Measurements from ENCODE around the gene AFM.

Gene AFM

DNA sequence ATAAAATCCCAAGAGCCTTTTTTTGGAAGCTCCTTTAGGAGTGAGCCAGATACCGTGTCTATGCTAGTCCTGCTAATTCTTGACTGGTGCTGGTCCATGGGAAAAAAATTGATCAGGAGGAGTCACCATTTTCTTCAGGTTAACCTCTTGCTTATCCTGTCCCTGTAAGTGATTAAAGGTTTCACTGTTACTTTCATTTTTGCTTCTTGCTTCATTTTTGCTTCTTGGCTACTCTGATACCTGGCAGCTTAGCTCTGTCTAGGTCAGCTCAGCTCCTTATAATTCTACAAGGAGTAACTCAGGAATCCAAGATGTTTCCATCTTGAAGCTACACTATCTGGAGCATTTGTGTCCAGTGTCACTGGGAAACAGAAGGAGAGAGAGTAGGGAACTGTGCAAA is 45.7 kb downstream of the AFM start:
- Histone ChIP-seq H3K36me3 (no peaks in the 10 kb centered on the region), H3K27ac (no peak overlapping the region), H3K27me3 (no peaks in the 10 kb centered on the region), H3K4me3 (ENCODE audit: low read depth in 1 of 2, low read length in 1 of 2) (no peak overlapping the region), H3K4me1 (ENCODE audit: control insufficient read depth in 1 of 2, insufficient read depth in 1 of 2, low read depth in 1 of 2, low read length in 1 of 2) (no peaks in the 10 kb centered on the region), H3K9me3 (no peaks in the 10 kb centered on the region)
- TF ChIP-seq, protein P1, sequence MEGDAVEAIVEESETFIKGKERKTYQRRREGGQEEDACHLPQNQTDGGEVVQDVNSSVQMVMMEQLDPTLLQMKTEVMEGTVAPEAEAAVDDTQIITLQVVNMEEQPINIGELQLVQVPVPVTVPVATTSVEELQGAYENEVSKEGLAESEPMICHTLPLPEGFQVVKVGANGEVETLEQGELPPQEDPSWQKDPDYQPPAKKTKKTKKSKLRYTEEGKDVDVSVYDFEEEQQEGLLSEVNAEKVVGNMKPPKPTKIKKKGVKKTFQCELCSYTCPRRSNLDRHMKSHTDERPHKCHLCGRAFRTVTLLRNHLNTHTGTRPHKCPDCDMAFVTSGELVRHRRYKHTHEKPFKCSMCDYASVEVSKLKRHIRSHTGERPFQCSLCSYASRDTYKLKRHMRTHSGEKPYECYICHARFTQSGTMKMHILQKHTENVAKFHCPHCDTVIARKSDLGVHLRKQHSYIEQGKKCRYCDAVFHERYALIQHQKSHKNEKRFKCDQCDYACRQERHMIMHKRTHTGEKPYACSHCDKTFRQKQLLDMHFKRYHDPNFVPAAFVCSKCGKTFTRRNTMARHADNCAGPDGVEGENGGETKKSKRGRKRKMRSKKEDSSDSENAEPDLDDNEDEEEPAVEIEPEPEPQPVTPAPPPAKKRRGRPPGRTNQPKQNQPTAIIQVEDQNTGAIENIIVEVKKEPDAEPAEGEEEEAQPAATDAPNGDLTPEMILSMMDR (IDR thresholded peaks at IDR 0.05), result no peak

DNA sequence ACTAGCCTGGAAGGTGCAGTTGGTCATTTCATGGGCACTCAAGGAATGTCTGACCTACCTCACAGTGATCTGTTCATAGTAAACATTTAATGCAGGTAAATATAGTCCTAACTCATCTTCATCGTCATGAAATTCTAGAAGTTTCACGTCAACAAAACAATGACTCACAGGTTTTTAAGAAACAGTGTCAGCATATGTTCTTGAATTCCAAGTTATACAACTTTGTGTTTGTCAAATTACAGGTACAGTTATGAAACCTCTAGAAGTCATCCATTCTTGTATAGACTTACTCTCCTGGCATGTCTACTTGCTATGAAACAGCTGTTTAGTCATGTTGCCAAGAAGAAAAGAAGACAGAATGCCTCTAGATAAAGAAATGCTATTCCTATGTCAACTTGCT is 46.6 kb downstream of the AFM start:
- Histone ChIP-seq H3K4me3 (ENCODE audit: low read depth in 1 of 2, low read length in 1 of 2) (no peak overlapping the region), H3K9me3 (no peaks in the 10 kb centered on the region), H3K4me1 (ENCODE audit: control insufficient read depth in 1 of 2, insufficient read depth in 1 of 2, low read depth in 1 of 2, low read length in 1 of 2) (no peaks in the 10 kb centered on the region), H3K36me3 (no peaks in the 10 kb centered on the region), H3K27me3 (no peaks in the 10 kb centered on the region), H3K27ac (no peak overlapping the region)
- TF ChIP-seq, protein P1 (IDR thresholded peaks at IDR 0.05), result no peak

DNA sequence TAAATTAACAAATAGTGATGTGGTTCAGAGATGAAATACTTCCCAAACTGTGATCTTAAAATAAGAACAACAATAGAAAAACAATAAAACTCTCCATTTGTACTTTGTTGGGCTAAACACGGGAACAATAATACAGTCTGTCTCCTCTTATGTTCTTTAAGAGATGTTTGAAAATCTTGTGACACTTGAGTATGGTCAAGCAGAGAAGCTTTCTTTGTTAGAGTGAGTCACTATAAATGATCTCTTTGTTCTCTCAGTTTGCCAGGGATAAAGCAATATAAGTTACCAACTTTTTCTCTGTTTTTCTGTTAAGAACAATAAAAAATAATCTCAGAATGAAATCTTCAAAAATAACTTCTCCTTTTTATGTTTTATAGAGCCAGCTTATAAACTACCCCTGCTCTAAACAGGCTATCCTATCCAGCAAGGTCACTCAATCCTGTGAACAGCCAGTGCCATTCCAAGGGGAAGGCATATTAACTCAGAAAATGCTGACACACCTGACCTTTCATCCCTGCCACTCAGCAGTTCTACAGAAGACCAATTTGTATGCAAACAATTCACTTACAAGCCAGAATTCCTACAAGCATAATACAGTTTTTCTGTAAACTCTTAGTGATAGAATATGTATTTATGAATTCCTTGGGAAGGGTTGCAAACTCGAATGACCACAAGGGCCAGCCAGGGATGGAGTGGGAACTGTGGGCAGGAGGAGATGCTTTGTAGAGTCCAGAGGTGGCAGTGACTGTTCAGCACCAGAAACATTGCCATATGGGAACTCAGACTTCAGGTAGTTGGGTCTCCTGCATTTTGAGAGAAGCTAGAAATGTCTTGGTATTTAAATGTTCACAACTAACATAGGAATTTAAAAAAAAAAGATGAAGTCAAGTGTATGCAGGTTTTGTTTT is 52.2 kb downstream of the AFM start:
- Histone ChIP-seq H3K4me3 (ENCODE audit: low read depth in 1 of 2, low read length in 1 of 2) (no peak overlapping the region), H3K9me3 (no peaks in the 10 kb centered on the region), H3K36me3 (no peaks in the 10 kb centered on the region), H3K27ac (no peak overlapping the region), H3K27me3 (no peaks in the 10 kb centered on the region), H3K4me1 (ENCODE audit: control insufficient read depth in 1 of 2, insufficient read depth in 1 of 2, low read depth in 1 of 2, low read length in 1 of 2) (no peaks in the 10 kb centered on the region)
- TF ChIP-seq, protein P1 (IDR thresholded peaks at IDR 0.05), result no peak

DNA sequence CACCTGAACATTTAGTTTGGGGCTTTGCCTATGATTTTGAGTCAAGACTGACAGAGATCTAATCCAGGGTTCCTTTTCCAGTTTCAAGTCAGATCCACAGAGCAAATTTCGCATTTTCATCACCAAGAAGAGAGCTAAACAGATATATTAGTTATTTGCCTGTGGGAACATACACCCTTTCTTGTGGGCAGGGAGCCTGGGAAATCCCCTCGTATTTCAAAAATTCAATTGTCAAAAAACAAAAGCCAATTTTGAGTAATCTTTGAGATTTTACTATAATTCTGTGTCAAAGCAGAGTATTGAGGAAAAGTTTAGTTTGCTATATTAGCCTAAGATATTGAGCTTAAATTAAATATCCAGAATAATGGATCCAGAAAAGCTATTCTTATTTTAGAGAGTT is 56.6 kb downstream of the AFM start:
- Histone ChIP-seq H3K4me3 (ENCODE audit: low read depth in 1 of 2, low read length in 1 of 2) (no peak overlapping the region), H3K27me3 (no peaks in the 10 kb centered on the region), H3K4me1 (ENCODE audit: control insufficient read depth in 1 of 2, insufficient read depth in 1 of 2, low read depth in 1 of 2, low read length in 1 of 2) (no peaks in the 10 kb centered on the region), H3K9me3 (no peaks in the 10 kb centered on the region), H3K27ac (no peak overlapping the region), H3K36me3 (no peaks in the 10 kb centered on the region)
- TF ChIP-seq, protein P1 (IDR thresholded peaks at IDR 0.05), result no peak

DNA sequence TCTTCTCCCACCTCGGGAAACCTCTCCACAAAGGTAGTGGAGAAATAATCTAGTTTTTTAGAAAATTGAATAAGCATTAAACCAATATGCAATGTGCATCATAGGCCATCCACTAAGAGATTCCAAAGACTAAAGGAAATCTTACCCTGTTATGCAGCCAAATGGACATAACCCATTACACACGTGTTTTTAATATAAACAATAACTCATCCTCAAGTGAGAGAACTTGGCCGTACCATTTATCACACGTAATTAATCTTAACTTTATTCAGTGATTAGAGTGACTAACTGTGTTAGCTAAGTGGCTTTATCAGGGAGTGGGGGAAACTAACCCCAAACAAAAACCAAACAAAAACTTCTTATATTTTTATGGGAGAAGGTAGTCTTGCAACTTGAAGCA is 57.8 kb downstream of the AFM start:
- TF ChIP-seq, protein P1 (IDR thresholded peaks at IDR 0.05), result no peak
- Histone ChIP-seq H3K36me3 (no peaks in the 10 kb centered on the region), H3K27me3 (no peaks in the 10 kb centered on the region), H3K27ac (no peak overlapping the region), H3K9me3 (no peaks in the 10 kb centered on the region), H3K4me1 (ENCODE audit: control insufficient read depth in 1 of 2, insufficient read depth in 1 of 2, low read depth in 1 of 2, low read length in 1 of 2) (no peaks in the 10 kb centered on the region), H3K4me3 (ENCODE audit: low read depth in 1 of 2, low read length in 1 of 2) (no peak overlapping the region)
